ENCODE results near the gene KCNMB4.

The KCNMB4 gene

DNA sequence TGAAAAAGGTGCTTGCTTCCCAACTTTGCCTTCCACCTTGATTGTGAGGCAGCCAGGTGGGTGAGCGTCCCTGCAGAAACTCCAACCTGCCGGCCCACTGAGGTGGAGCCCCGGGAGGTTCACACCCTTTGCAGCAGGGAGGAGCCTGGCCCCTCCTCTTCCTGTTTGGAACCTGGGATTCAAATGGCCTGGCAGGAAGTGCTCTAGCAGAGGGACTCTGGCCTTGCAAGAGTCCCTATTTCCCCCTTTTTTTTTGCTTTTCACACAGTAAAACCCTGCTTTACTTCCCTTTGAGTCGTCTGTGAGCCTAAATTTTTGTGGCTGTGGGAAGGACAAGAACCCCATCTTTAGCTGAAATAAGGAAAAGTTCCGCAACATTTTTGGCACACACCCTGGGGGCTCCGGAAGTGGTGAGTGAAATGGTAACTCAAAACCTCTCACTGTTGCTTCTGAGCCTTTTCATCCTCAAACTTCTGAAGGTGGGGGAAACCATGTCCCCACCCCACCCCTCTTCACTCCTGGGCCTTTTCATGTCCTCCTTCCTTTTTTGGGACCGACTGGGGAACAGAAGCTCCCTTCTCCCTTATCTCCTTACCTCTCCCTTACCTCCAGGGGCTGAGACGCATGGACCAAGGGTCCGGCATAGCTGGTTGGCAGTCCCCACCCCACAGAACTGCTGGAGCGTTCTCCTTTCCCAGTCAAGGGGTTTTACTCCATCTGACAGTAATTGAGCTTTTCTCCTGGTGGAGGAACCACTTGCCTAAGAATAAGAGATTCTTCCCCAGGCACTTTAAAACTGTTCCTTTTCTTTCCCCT, 102.0 kb downstream of the KCNMB4 start:
- H3K4me1 Mint-ChIP-seq (ENCODE audit: low read depth in 2 of 2), result no peaks in the 10 kb centered on the region
- H3K36me3 Mint-ChIP-seq (ENCODE audit: insufficient read depth), result no peaks in the 10 kb centered on the region
- peaks cover 0 to 2% of the 10 kb centered on the region in 2 donors for H3K9me3 Mint-ChIP-seq
- ATAC-seq (replicated peaks) (no peak), DNase-seq (no peak)
- no peak overlapping the region for H3K4me3 Mint-ChIP-seq
- H3K27me3 Mint-ChIP-seq, result peaks cover 9 to 12% of the 10 kb centered on the region in 2 donors
- no peak overlapping the region for H3K27ac Mint-ChIP-seq

DNA sequence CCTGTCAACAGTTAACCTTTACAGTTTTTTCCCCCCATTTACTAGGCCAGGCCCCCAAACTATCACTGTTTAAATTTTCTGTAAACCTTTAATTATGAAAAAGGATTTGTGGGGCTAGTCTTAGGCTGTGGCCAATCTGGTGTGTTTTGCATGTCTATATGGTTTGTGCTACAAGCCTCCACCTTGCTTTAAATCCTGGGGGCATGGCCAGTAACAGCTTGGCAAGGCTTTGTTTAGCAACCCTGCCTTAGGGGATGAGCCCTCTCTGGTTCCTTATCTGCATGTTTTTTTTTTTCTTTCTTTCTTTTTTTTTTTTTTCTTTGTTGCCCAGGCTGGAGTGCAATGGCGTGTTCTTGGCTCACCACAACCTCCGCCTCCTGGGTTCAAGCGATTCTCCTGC, 102.7 kb downstream of the KCNMB4 start:
- no peak for ATAC-seq (replicated peaks)
- Mint-ChIP-seq H3K36me3 (ENCODE audit: insufficient read depth) (no peaks in the 10 kb centered on the region), H3K4me1 (ENCODE audit: low read depth in 2 of 2) (no peaks in the 10 kb centered on the region), H3K27me3 (peaks cover 9 to 18% of the 10 kb centered on the region in 2 donors), H3K27ac (no peak overlapping the region), H3K4me3 (no peak overlapping the region), H3K9me3 (peaks cover 0 to 2% of the 10 kb centered on the region in 2 donors)
- no peak for DNase-seq

DNA sequence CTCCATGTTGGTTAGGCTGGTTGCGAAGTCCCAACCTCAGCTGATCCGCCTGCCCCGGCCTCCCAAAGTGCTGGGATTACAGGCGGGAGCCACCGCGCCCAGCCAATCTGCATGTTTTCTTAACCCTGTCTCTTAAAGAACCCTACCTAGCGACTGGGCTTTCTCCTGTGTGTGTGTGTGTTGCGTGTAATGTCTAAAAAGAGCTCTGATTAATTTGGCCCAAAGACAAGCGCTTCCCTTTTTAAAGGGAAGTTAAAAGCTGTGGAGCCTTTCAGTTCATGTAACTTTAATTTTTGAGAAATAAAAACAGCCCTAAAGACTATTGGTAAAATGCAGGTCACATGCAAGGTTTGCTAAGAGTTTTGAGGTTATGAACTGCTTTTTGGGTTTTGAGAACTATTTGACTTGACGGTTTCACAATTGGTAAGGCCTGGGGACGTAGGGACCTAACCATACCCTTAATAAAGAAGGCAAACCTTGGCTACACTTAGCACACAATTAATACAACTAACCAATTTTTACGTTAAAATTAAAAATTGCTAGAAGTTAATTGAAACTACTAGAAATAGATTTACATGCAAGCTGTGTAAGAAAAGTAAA, 103.2 kb downstream of the KCNMB4 start:
- ATAC-seq (replicated peaks), result no peak
- DNase-seq, result no peak
- Mint-ChIP-seq H3K4me3 (no peak overlapping the region), H3K4me1 (ENCODE audit: low read depth in 2 of 2) (no peaks in the 10 kb centered on the region), H3K36me3 (ENCODE audit: insufficient read depth) (no peaks in the 10 kb centered on the region), H3K27ac (no peak overlapping the region), H3K27me3 (peaks cover 9 to 18% of the 10 kb centered on the region in 2 donors), H3K9me3 (no peaks in the 10 kb centered on the region)

DNA sequence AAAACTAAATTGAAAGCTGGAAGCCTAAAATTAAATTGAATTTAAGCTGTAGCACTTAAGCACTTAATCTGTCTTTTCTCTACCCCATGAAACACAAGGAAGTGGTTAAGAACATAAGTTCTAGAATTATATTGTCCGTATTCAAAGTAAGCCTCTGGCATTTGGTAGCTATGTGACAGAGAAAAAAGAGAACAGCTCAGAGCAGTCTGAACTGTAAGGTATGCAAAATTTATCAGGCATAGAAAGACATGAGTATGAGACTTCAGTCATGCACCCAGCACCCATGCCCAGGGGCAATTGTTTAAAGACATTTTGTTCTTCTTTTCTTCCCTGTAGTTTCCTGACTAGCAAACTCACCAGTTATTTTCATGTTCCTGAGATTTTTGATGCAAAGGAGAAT, 116.7 kb downstream of the KCNMB4 start:
- ATAC-seq (replicated peaks) (no peak), DNase-seq (no peak)
- Mint-ChIP-seq H3K27ac (no peak overlapping the region), H3K4me3 (no peak overlapping the region), H3K4me1 (ENCODE audit: low read depth in 2 of 2) (no peaks in the 10 kb centered on the region), H3K27me3 (peaks cover 16 to 29% of the 10 kb centered on the region in 2 donors), H3K36me3 (ENCODE audit: insufficient read depth) (no peaks in the 10 kb centered on the region), H3K9me3 (no peaks in the 10 kb centered on the region)

Measured in effector memory CD8-positive, alpha-beta T cell (primary cell).